DND-41 (cell line): ENCODE data around the gene TIGD6.

Experiments
- ATAC-seq: fragments of 200-7000 bp; cut with Tn5 transposase; 3 replicates; pipeline ENCODE4 v1.9.1; 2021; ENCODE audit warnings: low read depth; ENCODE audit not compliant: insufficient read depth
- DNase-seq: peaks from one replicate; pipeline ENCODE4 v3.0.0-alpha.2; 2020
- H2AFZ ChIP-seq: 2 replicates; pipeline ENCODE4 v1.6.0; 2012; ENCODE audit warnings: low read depth, low read length
- H3K27ac ChIP-seq: 2 replicates; pipeline ENCODE4 v1.5.1; 2012; ENCODE audit warnings: low read length, inconsistent platforms
- H3K27me3 ChIP-seq: fragments of 200-600 bp; sonication (generic); 2 replicates; pipeline ENCODE4 v1.6.0; 2012; ENCODE audit warnings: low read length, mild to moderate bottlenecking, inconsistent platforms; ENCODE audit not compliant: insufficient read depth, poor library complexity
- H3K36me3 ChIP-seq: 2 replicates; pipeline ENCODE4 v1.5.1; 2012; ENCODE audit warnings: low read length, inconsistent platforms; ENCODE audit not compliant: insufficient read depth
- H3K4me1 ChIP-seq: 2 replicates; pipeline ENCODE4 v1.5.1; 2012; ENCODE audit warnings: mild to moderate bottlenecking, low read length; ENCODE audit not compliant: insufficient read depth
- H3K4me2 ChIP-seq: 2 replicates; pipeline ENCODE4 v1.6.0; 2012; ENCODE audit warnings: mild to moderate bottlenecking, moderate library complexity, low read length, inconsistent platforms; ENCODE audit not compliant: insufficient read depth
- H3K4me3 ChIP-seq, 2 experiments: fragments of 200-600 bp in 1 of 2; shearing (Covaris generic) in 1 of 2; 2 replicates each; pipeline ENCODE4 v1.5.1; 2012 to 2016; ENCODE audit warnings: inconsistent platforms in 2 of 2, low read length in 2 of 2, mild to moderate bottlenecking in 2 of 2, low read depth in 1 of 2, moderate library complexity in 1 of 2
- H3K79me2 ChIP-seq: 2 replicates; pipeline ENCODE4 v1.6.0; 2012; ENCODE audit warnings: low read length, inconsistent platforms; ENCODE audit not compliant: insufficient read depth
- H3K9ac ChIP-seq: 2 replicates; pipeline ENCODE4 v1.6.0; 2012; ENCODE audit warnings: low read depth, mild to moderate bottlenecking, inconsistent platforms, low read length, moderate library complexity
- H3K9me3 ChIP-seq: 2 replicates; pipeline ENCODE4 v1.5.1; 2012; ENCODE audit warnings: low read length, moderate library complexity, mild to moderate bottlenecking, inconsistent platforms; ENCODE audit not compliant: insufficient read depth, severe bottlenecking
- H4K20me1 ChIP-seq: 2 replicates; pipeline ENCODE4 v1.6.0; 2012; ENCODE audit warnings: low read length; ENCODE audit not compliant: insufficient read depth
- CTCF ChIP-seq: IDR thresholded peaks from 2 replicates; pipeline ENCODE4 v1.5.1; 2012; ENCODE audit warnings: borderline replicate concordance, low read length, moderate library complexity, mild to moderate bottlenecking; ENCODE audit not compliant: poor library complexity, severe bottlenecking; ENCODE audit errors: extremely low read depth
- EZH2 ChIP-seq: IDR thresholded peaks from 3 replicates; pipeline ENCODE4 v1.6.1; 2012; ENCODE audit warnings: borderline replicate concordance, low read depth, mild to moderate bottlenecking, moderate library complexity, low read length, inconsistent platforms; ENCODE audit not compliant: severe bottlenecking

TIGD6 gene

GRCh38 chr5:149981206-149981605 lies 19.2 kb downstream of the TIGD6 start:
- DNase-seq = no peak
- Histone ChIP-seq H3K4me3 (no peak overlapping the region), H3K9ac (no peak overlapping the region), H3K36me3 (peaks cover 38% of the 10 kb centered on the region), H3K9me3 (no peaks in the 10 kb centered on the region), H3K27me3 (no peaks in the 10 kb centered on the region), H3K4me1 (no peaks in the 10 kb centered on the region), H2AFZ (no peak overlapping the region), H3K79me2 (no peaks in the 10 kb centered on the region), H3K4me2 (no peak overlapping the region), H4K20me1 (no peaks in the 10 kb centered on the region; the same call in 1 of the 2 replicates), H3K27ac (no peak overlapping the region)
- TF ChIP-seq CTCF = no peak
- TF ChIP-seq EZH2 = no peak
- ATAC-seq = no peak

- Histone ChIP-seq H3K27me3 (no peaks in the 10 kb centered on the region), H3K4me2 (no peak overlapping the region), H3K79me2 (no peaks in the 10 kb centered on the region), H4K20me1 (no peaks in the 10 kb centered on the region; the same call in 1 of the 2 replicates), H3K36me3 (peaks cover 38% of the 10 kb centered on the region), H3K4me3 (no peak overlapping the region), H3K9me3 (no peaks in the 10 kb centered on the region), H3K4me1 (no peaks in the 10 kb centered on the region), H3K27ac (no peak overlapping the region), H3K9ac (no peak overlapping the region), H2AFZ (no peak overlapping the region)
- TF ChIP-seq CTCF (no peak), EZH2 (no peak)
- no peak for ATAC-seq
- DNase-seq = no peak
These were observed 20.6 kb downstream of the TIGD6 start for GRCh38 chr5:149979896-149980295.

- peaks cover 21% of the 10 kb centered on the region for H3K36me3 ChIP-seq
- no peaks in the 10 kb centered on the region for H3K27me3 ChIP-seq
- H3K9ac ChIP-seq = no peak overlapping the region
- no peak overlapping the region for H2AFZ ChIP-seq
- H3K27ac ChIP-seq = no peak overlapping the region
- no peak overlapping the region for H3K4me3 ChIP-seq
- peaks cover 5% of the 10 kb centered on the region; the same call in 1 of the 2 replicates for H4K20me1 ChIP-seq
- DNase-seq = no peak
- no peaks in the 10 kb centered on the region for H3K4me1 ChIP-seq
- no peaks in the 10 kb centered on the region; the same call in 1 of the 2 replicates for H3K79me2 ChIP-seq
- no peaks in the 10 kb centered on the region for H3K9me3 ChIP-seq
- no peak for ATAC-seq
- TF ChIP-seq EZH2 (no peak), CTCF (no peak)
- no peak overlapping the region for H3K4me2 ChIP-seq
These were observed 25.0 kb downstream of the TIGD6 start for GRCh38 chr5:149975409-149975808.
